Measurements from ENCODE around the gene ARHGAP10. TPM values are rescaled to one million over a fixed set of nuclear protein-coding genes. Genes with fewer than 3 reads are reported as not detected.
"Not testable (repeated sequence)": the region's sequence is repeated elsewhere in the genome, so short reads cannot be mapped to it uniquely, and the experiment has no call there.

Gene ARHGAP10
- total RNA-seq, 1 donor from 2014 or later = 30.5 TPM

GRCh38 chr4:147994491-147995385 is 262.9 kb downstream of the ARHGAP10 start:
- Mint-ChIP-seq H3K27ac (peak overlapping the region; percentile 48), H3K4me3 (no peak overlapping the region)

GRCh38 chr4:147996859-147997258 is 265.0 kb downstream of the ARHGAP10 start:
- peaks cover 17% of the 10 kb centered on the region for H3K36me3 Mint-ChIP-seq

More at GRCh38 chr4:147994491-147995385, 262.9 kb downstream of the ARHGAP10 start:
- Mint-ChIP-seq H3K4me1 (peaks cover 20% of the 10 kb centered on the region), H3K36me3 (peaks cover 11% of the 10 kb centered on the region), H3K27me3 (ENCODE audit: low read depth) (no peaks in the 10 kb centered on the region), H3K9me3 (no peaks in the 10 kb centered on the region)
- TF ChIP-seq CTCF (IDR thresholded peaks at IDR 0.05; ENCODE audit: unreplicated experiment) = no peak
- DNase-seq (ENCODE audit: low spot score in 2 of 2, unreplicated experiment in 2 of 2) = no peak

GRCh38 chr4:148000038-148000437 is 268.1 kb downstream of the ARHGAP10 start:
- DNase-seq (ENCODE audit: low spot score in 2 of 2, unreplicated experiment in 2 of 2); H3K27me3 Mint-ChIP-seq (ENCODE audit: low read depth); H3K27ac Mint-ChIP-seq; H3K4me3 Mint-ChIP-seq; H3K9me3 Mint-ChIP-seq; H3K4me1 Mint-ChIP-seq: not testable (repeated sequence)
- H3K36me3 Mint-ChIP-seq = peaks cover 26% of the 10 kb centered on the region

More at GRCh38 chr4:147996859-147997258, 265.0 kb downstream of the ARHGAP10 start:
- no peak for TF ChIP-seq CTCF (IDR thresholded peaks at IDR 0.05; ENCODE audit: unreplicated experiment)
- H3K9me3 Mint-ChIP-seq = no peaks in the 10 kb centered on the region
- DNase-seq (ENCODE audit: low spot score in 2 of 2, unreplicated experiment in 2 of 2) = no peak
- H3K27me3 Mint-ChIP-seq (ENCODE audit: low read depth) = no peaks in the 10 kb centered on the region
- peaks cover 20% of the 10 kb centered on the region for H3K4me1 Mint-ChIP-seq
- H3K27ac Mint-ChIP-seq = no peak overlapping the region
- H3K4me3 Mint-ChIP-seq = no peak overlapping the region

GRCh38 chr4:148004228-148004857 is 272.5 kb downstream of the ARHGAP10 start:
- Mint-ChIP-seq H3K9me3 (peaks cover 4% of the 10 kb centered on the region), H3K4me1 (peaks cover 9% of the 10 kb centered on the region), H3K27me3 (ENCODE audit: low read depth) (no peaks in the 10 kb centered on the region), H3K36me3 (peaks cover 24% of the 10 kb centered on the region), H3K4me3 (no peak overlapping the region), H3K27ac (no peak overlapping the region)
- no peak for TF ChIP-seq CTCF (IDR thresholded peaks at IDR 0.05; ENCODE audit: unreplicated experiment)
- no peak for DNase-seq (ENCODE audit: low spot score in 2 of 2, unreplicated experiment in 2 of 2)

GRCh38 chr4:148006001-148006400 is 274.1 kb downstream of the ARHGAP10 start:
- Mint-ChIP-seq H3K4me1 (peaks cover 9% of the 10 kb centered on the region), H3K27me3 (ENCODE audit: low read depth) (no peaks in the 10 kb centered on the region), H3K27ac (no peak overlapping the region), H3K9me3 (peaks cover 10% of the 10 kb centered on the region), H3K36me3 (peaks cover 13% of the 10 kb centered on the region), H3K4me3 (no peak overlapping the region)
- DNase-seq (ENCODE audit: low spot score in 2 of 2, unreplicated experiment in 2 of 2) = no peak
- no peak for TF ChIP-seq CTCF (IDR thresholded peaks at IDR 0.05; ENCODE audit: unreplicated experiment)

GRCh38 chr4:148007314-148007760 is 275.4 kb downstream of the ARHGAP10 start:
- TF ChIP-seq CTCF (IDR thresholded peaks at IDR 0.05; ENCODE audit: unreplicated experiment) = no peak
- no peaks in the 10 kb centered on the region for H3K27me3 Mint-ChIP-seq (ENCODE audit: low read depth)
- peaks cover 9% of the 10 kb centered on the region for H3K4me1 Mint-ChIP-seq
- peaks cover 13% of the 10 kb centered on the region for H3K9me3 Mint-ChIP-seq
- H3K4me3 Mint-ChIP-seq = no peak overlapping the region
- H3K36me3 Mint-ChIP-seq = peaks cover 9% of the 10 kb centered on the region
- DNase-seq (ENCODE audit: low spot score in 2 of 2, unreplicated experiment in 2 of 2) = no peak
- H3K27ac Mint-ChIP-seq = no peak overlapping the region
